ENCODE data around the gene TBX15. TPM values are rescaled to one million over a fixed set of nuclear protein-coding genes. Genes with fewer than 3 reads are reported as not detected.
"Not testable (repeated sequence)": the region's sequence is repeated elsewhere in the genome, so short reads cannot be mapped to it uniquely, and the experiment has no call there.

Gene TBX15
- total RNA-seq, 1 experiment from 2014 or later = 0.09 TPM

- intact Hi-C loops (cut with micrococcal nuclease) = loop anchor here (5.0 kb wide), 1 partner anchor 42 kb away; no protein-coding TSS in a partner anchor
- POLR2A ChIA-PET = no interaction called here
- CTCF ChIA-PET = interaction anchor here (0.6 kb wide), 1 partner anchor 80 kb away, joined by 3 read pairs; no protein-coding TSS in a partner anchor
These were observed 28.0 kb downstream of the TBX15 start for GRCh38 chr1:118960026-118960561.

GRCh38 chr1:118958937-118959631, 29.1 kb downstream of the TBX15 start:
- DNase-seq (ENCODE audit: unreplicated experiment) = no peak
- Mint-ChIP-seq H3K4me1 (ENCODE audit: insufficient read depth, unreplicated experiment) (peaks cover 24% of the 10 kb centered on the region), H3K27ac (ENCODE audit: low read depth, unreplicated experiment) (no peak overlapping the region), H3K4me3 (ENCODE audit: unreplicated experiment) (no peak overlapping the region), H3K9me3 (ENCODE audit: unreplicated experiment) (no peaks in the 10 kb centered on the region), H3K36me3 (ENCODE audit: insufficient read depth, unreplicated experiment) (peaks cover 6% of the 10 kb centered on the region), H3K27me3 (ENCODE audit: insufficient read depth, unreplicated experiment) (no peaks in the 10 kb centered on the region)
- POLR2A ChIA-PET = no interaction called here
- CTCF ChIA-PET = interaction anchor here (0.6 to 0.7 kb wide), 3 partner anchors 13 to 580 kb away, joined by 3 to 5 read pairs (median 3); no protein-coding TSS in a partner anchor
- TF ChIP-seq CTCF (IDR thresholded peaks at IDR 0.05; ENCODE audit: unreplicated experiment) = no peak
- BruUV-seq (replicated peaks) = no TSS peak
- intact Hi-C loops (cut with micrococcal nuclease) = no loop called here

More at GRCh38 chr1:118960026-118960561, 28.0 kb downstream of the TBX15 start:
- DNase-seq (ENCODE audit: unreplicated experiment) = no peak
- H3K27ac Mint-ChIP-seq (ENCODE audit: low read depth, unreplicated experiment) = no peak overlapping the region
- no peak overlapping the region for H3K4me3 Mint-ChIP-seq (ENCODE audit: unreplicated experiment)
- no peaks in the 10 kb centered on the region for H3K9me3 Mint-ChIP-seq (ENCODE audit: unreplicated experiment)
- no TSS peak for BruUV-seq (replicated peaks)
- H3K27me3 Mint-ChIP-seq (ENCODE audit: insufficient read depth, unreplicated experiment) = no peaks in the 10 kb centered on the region
- peaks cover 6% of the 10 kb centered on the region for H3K36me3 Mint-ChIP-seq (ENCODE audit: insufficient read depth, unreplicated experiment)
- TF ChIP-seq CTCF (IDR thresholded peaks at IDR 0.05; ENCODE audit: unreplicated experiment) = no peak
- peaks cover 24% of the 10 kb centered on the region for H3K4me1 Mint-ChIP-seq (ENCODE audit: insufficient read depth, unreplicated experiment)

GRCh38 chr1:118958140-118958539, 30.0 kb downstream of the TBX15 start:
- no peak overlapping the region for H3K27ac Mint-ChIP-seq (ENCODE audit: low read depth, unreplicated experiment)
- peaks cover 6% of the 10 kb centered on the region for H3K36me3 Mint-ChIP-seq (ENCODE audit: insufficient read depth, unreplicated experiment)
- BruUV-seq (replicated peaks) = no TSS peak
- no peak overlapping the region for H3K4me3 Mint-ChIP-seq (ENCODE audit: unreplicated experiment)
- no peak for TF ChIP-seq CTCF (IDR thresholded peaks at IDR 0.05; ENCODE audit: unreplicated experiment)
- ChIA-PET POLR2A (no interaction called here), CTCF (interaction anchor here (0.6 to 0.7 kb wide), 2 partner anchors 64 to 579 kb away, joined by 3 to 5 read pairs; no protein-coding TSS in a partner anchor)
- no peaks in the 10 kb centered on the region for H3K27me3 Mint-ChIP-seq (ENCODE audit: insufficient read depth, unreplicated experiment)
- peaks cover 16% of the 10 kb centered on the region for H3K4me1 Mint-ChIP-seq (ENCODE audit: insufficient read depth, unreplicated experiment)
- H3K9me3 Mint-ChIP-seq (ENCODE audit: unreplicated experiment) = no peaks in the 10 kb centered on the region
- intact Hi-C loops (cut with micrococcal nuclease) = no loop called here
- no peak for DNase-seq (ENCODE audit: unreplicated experiment)

- intact Hi-C loops (cut with micrococcal nuclease); CTCF ChIA-PET; H3K9me3 Mint-ChIP-seq (ENCODE audit: unreplicated experiment); DNase-seq (ENCODE audit: unreplicated experiment); BruUV-seq (replicated peaks); H3K36me3 Mint-ChIP-seq (ENCODE audit: insufficient read depth, unreplicated experiment); POLR2A ChIA-PET; H3K4me3 Mint-ChIP-seq (ENCODE audit: unreplicated experiment); H3K27ac Mint-ChIP-seq (ENCODE audit: low read depth, unreplicated experiment); H3K27me3 Mint-ChIP-seq (ENCODE audit: insufficient read depth, unreplicated experiment): not testable (repeated sequence)
- H3K4me1 Mint-ChIP-seq (ENCODE audit: insufficient read depth, unreplicated experiment) = peaks cover 14% of the 10 kb centered on the region
These were observed 30.6 kb downstream of the TBX15 start for GRCh38 chr1:118957579-118957978.
